HCT116 (cell line): ENCODE measurements around the gene RAD54L2. TPM values are rescaled to one million over a fixed set of nuclear protein-coding genes. Genes with fewer than 3 reads are reported as not detected.

ENCODE experiments used
- ATAC-seq: fragments of 200-7000 bp; cut with Tn5 transposase; 2 replicates; pipeline ENCODE4 v1.9.1; 2020; ENCODE audit warnings: mild to moderate bottlenecking, moderate library complexity
- BruUV-seq: library from RNA; stranded (reverse); fragments of 400-500 nt; replicated peaks from 2 replicates; lab custom pipeline; 2021; lab: Mats Ljungman, UMichigan
- CTCF ChIA-PET: fragments of 300-600 bp; sonication (Branson Sonifier 250); formaldehyde crosslinking; loops from one replicate; lab custom pipeline; 2021; ENCODE audit warnings: antibody characterized with exemption; lab: Charles Lee
- POLR2A ChIA-PET: fragments of 300-600, 350-600 bp; sonication (Branson Sonifier 250); formaldehyde crosslinking; loops from one replicate; lab custom pipeline; 2021; ENCODE audit warnings: antibody characterized with exemption; lab: Charles Lee
- RAD21 ChIA-PET, 2 experiments: fragments of 300-600 bp; sonication (Branson Sonifier 250); formaldehyde crosslinking; loops; one replicate each; lab custom pipeline; 2023; ENCODE audit warnings: low total read pairs in 2 of 2; ENCODE audit not compliant: uncharacterized antibody in 2 of 2, unreplicated experiment in 2 of 2, low non-redundant PET in 1 of 2; lab: Charles Lee
- DNase-seq: peaks from one replicate; pipeline ENCODE4 v3.0.0-alpha.2; 2010; ENCODE audit warnings: low read depth, low spot score
- H2AFZ ChIP-seq: fragments of 200-600 bp; shearing (Covaris generic), sonication (generic); 2 replicates; pipeline ENCODE4 v1.6.1; 2017; ENCODE audit warnings: low read depth, mixed run types, mixed read lengths, antibody characterized with exemption, low read length; ENCODE audit not compliant: poor library complexity, severe bottlenecking
- H3K27ac ChIP-seq: 2 replicates; pipeline ENCODE4 v1.5.1; 2012; ENCODE audit warnings: low read depth, low read length
- H3K27me3 ChIP-seq: fragments of 200-600 bp; sonication (generic); 2 replicates; pipeline ENCODE4 v1.6.1; 2016; ENCODE audit warnings: mixed run types, low read length, mixed read lengths; ENCODE audit not compliant: insufficient read depth
- H3K36me3 ChIP-seq, 2 experiments: fragments of 200-500 bp in 1 of 2; fragments of 200-600 bp in 1 of 2; sonication (Bioruptor generic) in 1 of 2; sonication (generic) in 1 of 2; 2 replicates each; pipeline versions ENCODE4 v1.5.1 to v1.6.1; 2014 to 2016; ENCODE audit warnings: low read length in 2 of 2, inconsistent platforms in 1 of 2, mixed read lengths in 1 of 2, mixed run types in 1 of 2; ENCODE audit not compliant: insufficient read depth in 2 of 2, control insufficient read depth in 1 of 2
- H3K4me1 ChIP-seq, 2 experiments: fragments of 200-600 bp in 1 of 2; sonication (generic) in 1 of 2; 2 replicates each; pipeline versions ENCODE4 v1.5.1 to v1.6.1; 2012 to 2017; ENCODE audit warnings: low read length in 2 of 2, inconsistent platforms in 1 of 2, mild to moderate bottlenecking in 1 of 2, mixed read lengths in 1 of 2, mixed run types in 1 of 2, moderate library complexity in 1 of 2; ENCODE audit not compliant: insufficient read depth in 2 of 2, control insufficient read depth in 1 of 2
- H3K4me2 ChIP-seq: fragments of 200-600 bp; sonication (generic); 2 replicates; pipeline ENCODE4 v1.6.1; 2017; ENCODE audit warnings: mixed run types, low read length, mixed read lengths
- H3K4me3 ChIP-seq, 2 experiments: fragments of 200-600 bp in 1 of 2; sonication (generic) in 1 of 2; replicated peaks in 1 of 2; 2 replicates each; pipeline ENCODE4 v1.5.1; 2011 to 2016; ENCODE audit warnings: low read length in 2 of 2, control low read depth in 1 of 2, low read depth in 1 of 2, mild to moderate bottlenecking in 1 of 2, mixed read lengths in 1 of 2, mixed run types in 1 of 2
- H3K79me2 ChIP-seq: fragments of 200-600 bp; sonication (generic); 2 replicates; pipeline ENCODE4 v1.6.1; 2017; ENCODE audit warnings: mild to moderate bottlenecking, mixed run types, low read length, moderate library complexity, mixed read lengths; ENCODE audit not compliant: insufficient read depth
- H3K9ac ChIP-seq: fragments of 200-600 bp; sonication (generic); 2 replicates; pipeline ENCODE4 v1.6.1; 2016; ENCODE audit warnings: low read length, mixed read lengths
- H3K9me2 ChIP-seq: fragments of 200-600 bp; sonication (generic), shearing (Covaris generic); 2 replicates; pipeline ENCODE4 v1.6.1; 2017; ENCODE audit warnings: mixed run types, mild to moderate bottlenecking, moderate library complexity; ENCODE audit not compliant: insufficient read depth
- H3K9me3 ChIP-seq, 2 experiments: fragments of 200-500 bp in 1 of 2; fragments of 200-600 bp in 1 of 2; sonication (Bioruptor generic) in 1 of 2; sonication (generic) in 1 of 2; 2 replicates each; pipeline ENCODE4 v1.6.1; 2014 to 2017; ENCODE audit warnings: low read length in 2 of 2, mixed read lengths in 2 of 2, inconsistent platforms in 1 of 2, low read depth in 1 of 2, mild to moderate bottlenecking in 1 of 2, mixed run types in 1 of 2, moderate library complexity in 1 of 2; ENCODE audit not compliant: control insufficient read depth in 1 of 2, insufficient read depth in 1 of 2
- H4K20me1 ChIP-seq: fragments of 200-600 bp; sonication (generic), shearing (Covaris generic); 2 replicates; pipeline ENCODE4 v1.6.1; 2017; ENCODE audit warnings: mixed run types, mild to moderate bottlenecking, moderate library complexity; ENCODE audit not compliant: insufficient read depth
- ATF3 ChIP-seq: IDR thresholded peaks from 2 replicates; pipeline ENCODE4 v1.6.1; 2012
- CBX3 ChIP-seq: IDR thresholded peaks from 2 replicates; pipeline ENCODE4 v1.6.1; 2012; ENCODE audit warnings: low read depth
- CEBPB ChIP-seq: IDR thresholded peaks from 2 replicates; pipeline ENCODE4 v1.6.1; 2012; ENCODE audit warnings: low read depth
- CTCF ChIP-seq, 3 experiments: fragments of 200-600 bp in 1 of 3; sonication (generic) in 1 of 3; IDR thresholded peaks in 2 of 3; conservative IDR thresholded peaks in 1 of 3; 2 replicates each; pipeline ENCODE4 v1.5.1; 2012 to 2017; ENCODE audit warnings: low read depth in 2 of 3, low read length in 2 of 3, antibody characterized with exemption in 1 of 3, borderline replicate concordance in 1 of 3, control low read depth in 1 of 3, mild to moderate bottlenecking in 1 of 3, mixed read lengths in 1 of 3, mixed run types in 1 of 3, moderate library complexity in 1 of 3; ENCODE audit not compliant: insufficient read depth in 1 of 3
- EGR1 ChIP-seq: IDR thresholded peaks from 2 replicates; pipeline ENCODE4 v1.6.1; 2012; ENCODE audit warnings: low read depth
- EZH2 ChIP-seq: fragments of 200-600 bp; sonication (generic); IDR thresholded peaks from 2 replicates; pipeline ENCODE4 v1.6.1; 2017; ENCODE audit warnings: antibody characterized with exemption, mixed run types
- EZH2phosphoT487 ChIP-seq: fragments of 200-600 bp; IDR thresholded peaks from 2 replicates; pipeline ENCODE4 v1.6.1; 2018; ENCODE audit warnings: antibody characterized with exemption, borderline replicate concordance
- FOSL1 ChIP-seq: IDR thresholded peaks from 2 replicates; pipeline ENCODE4 v1.6.1; 2012; ENCODE audit warnings: low read depth
- JUND ChIP-seq: IDR thresholded peaks from 2 replicates; pipeline ENCODE4 v1.6.1; 2012
- MAX ChIP-seq: IDR thresholded peaks from 2 replicates; pipeline ENCODE4 v1.6.1; 2012
- POLR2A ChIP-seq: IDR thresholded peaks from 2 replicates; pipeline ENCODE4 v1.7.0; 2011; ENCODE audit warnings: borderline replicate concordance; ENCODE audit not compliant: insufficient read depth, insufficient read length; ENCODE audit errors: extremely low read depth
- POLR2AphosphoS5 ChIP-seq: IDR thresholded peaks from 2 replicates; pipeline ENCODE4 v1.6.1; 2011; ENCODE audit warnings: mild to moderate bottlenecking, low read depth, low read length, moderate library complexity
- RAD21 ChIP-seq: IDR thresholded peaks from 2 replicates; pipeline ENCODE4 v1.6.1; 2012; ENCODE audit warnings: low read depth, mild to moderate bottlenecking
- REST ChIP-seq: IDR thresholded peaks from 2 replicates; pipeline ENCODE4 v1.6.1; 2012; ENCODE audit warnings: low read depth
- SIN3A ChIP-seq: IDR thresholded peaks from 2 replicates; pipeline ENCODE4 v1.6.1; 2012; ENCODE audit warnings: low read depth
- SP1 ChIP-seq: IDR thresholded peaks from 2 replicates; pipeline ENCODE4 v1.6.1; 2012; ENCODE audit warnings: low read depth
- SRF ChIP-seq: IDR thresholded peaks from 2 replicates; pipeline ENCODE4 v1.6.1; 2012; ENCODE audit warnings: low read depth
- ZFX ChIP-seq: fragments of 450-650 bp; IDR thresholded peaks from 2 replicates; pipeline ENCODE4 v1.6.1; 2017
- ZNF274 ChIP-seq: fragments of 200-500 bp; sonication (Bioruptor generic); IDR thresholded peaks from 2 replicates; pipeline ENCODE4 v1.6.1; 2014; ENCODE audit warnings: mild to moderate bottlenecking, low read depth, low read length, inconsistent platforms
- intact Hi-C: fragments of 100-400 bp; cut with micrococcal nuclease; formaldehyde crosslinking; loops from 2 replicates; pipeline ENCODE4 v1.10.0; 2022
- total RNA-seq: library from RNA; stranded (reverse); gene quantifications from one replicate; pipeline ENCODE4 v1.2.1, GENCODE V29; 2021; ENCODE audit not compliant: unreplicated experiment

The RAD54L2 gene
- total RNA-seq, 1 experiment from 2014 or later: 20.2 TPM

- no TSS peak for BruUV-seq
- CTCF ChIA-PET: interaction anchor here (0.7 to 1.0 kb wide), 3 partner anchors 9 to 115 kb away, joined by 3 to 7 read pairs (median 4); partner anchors contain the start of gene DCAF1
- Histone ChIP-seq H3K79me2 (no peaks in the 10 kb centered on the region), H3K4me1 (peaks cover 3 to 11% of the 10 kb centered on the region in 2 experiments; a peak in 3 of 4 replicates), H2AFZ (no peak overlapping the region), H3K27ac (no peak overlapping the region), H3K36me3 (no peaks in the 10 kb centered on the region), H3K4me2 (no peak overlapping the region), H3K27me3 (no peaks in the 10 kb centered on the region), H3K9me2 (no peaks in the 10 kb centered on the region), H3K9ac (no peak overlapping the region), H4K20me1 (no peaks in the 10 kb centered on the region), H3K9me3 (no peaks in the 10 kb centered on the region)
- RAD21 ChIA-PET: no interaction called here
- DNase-seq: no peak
- intact Hi-C loops: no loop called here
- no peak for TF ChIP-seq POLR2AphosphoS5
- TF ChIP-seq REST: no peak
- no peak for TF ChIP-seq CBX3
- no peak for TF ChIP-seq EZH2
- no peak for TF ChIP-seq EZH2phosphoT487
- no peak for TF ChIP-seq POLR2A
- TF ChIP-seq JUND: no peak
- no peak for TF ChIP-seq SP1
- TF ChIP-seq CTCF (IDR thresholded peaks at IDR 0.05 in 2 of 3, conservative IDR thresholded peaks at IDR 0.05 in 1 of 3; ENCODE audit: borderline replicate concordance in 1 of 3, insufficient read depth in 1 of 3, low read depth in 2 of 3, low read length in 2 of 3): no peak
- TF ChIP-seq ZNF274: no peak
- no peak for TF ChIP-seq CEBPB
- TF ChIP-seq SRF: no peak
- TF ChIP-seq MAX: no peak
- TF ChIP-seq EGR1: no peak
- no peak for TF ChIP-seq FOSL1
- TF ChIP-seq SIN3A: no peak
- no peak for TF ChIP-seq ATF3
- no peak for TF ChIP-seq RAD21
- TF ChIP-seq ZFX: no peak
- TF ChIP-seq, all 23 proteins: peak for 0
- ATAC-seq: no peak
- POLR2A ChIA-PET: no interaction called here
- no peak overlapping the region for H3K4me3 ChIP-seq
These were observed 27.5 kb upstream of the RAD54L2 start for GRCh38 chr3:51510996-51511395.
